Keratinocyte (primary cell): ENCODE results near the gene RELB. TPM values are rescaled to one million over a fixed set of nuclear protein-coding genes. Genes with fewer than 3 reads are reported as not detected.

ENCODE experiments used
- DNase-seq: peaks from one replicate; pipeline ENCODE4 v3.0.0-alpha.2; 2011; ENCODE audit warnings: low read depth, missing footprints, low spot score
- FAIRE-seq: peaks from 2 replicates; lab custom pipeline; 2011; peaks lifted over from hg19 to GRCh38; lab: Jason Lieb, UNC
- H2AFZ ChIP-seq: 2 replicates; pipeline ENCODE4 v1.6.0; 2012; ENCODE audit warnings: low read length, control low read depth, inconsistent platforms; ENCODE audit not compliant: control insufficient read depth
- H3K27ac ChIP-seq: 2 replicates; pipeline ENCODE4 v1.5.1; 2011; ENCODE audit warnings: low read length; ENCODE audit not compliant: control insufficient read depth, insufficient read depth
- H3K27me3 ChIP-seq: 3 replicates; pipeline ENCODE4 v1.6.0; 2011; ENCODE audit warnings: low read length; ENCODE audit not compliant: control insufficient read depth, insufficient read depth; ENCODE audit errors: extremely low read depth
- H3K36me3 ChIP-seq, 2 experiments: 2 replicates in 1 of 2; 3 replicates in 1 of 2; pipeline ENCODE4 v1.5.1; 2011; ENCODE audit warnings: low read length in 2 of 2, mild to moderate bottlenecking in 1 of 2; ENCODE audit not compliant: control insufficient read depth in 2 of 2, insufficient read depth in 2 of 2; ENCODE audit errors: extremely low read depth in 1 of 2
- H3K4me1 ChIP-seq: 3 replicates; pipeline ENCODE4 v1.5.1; 2011; ENCODE audit warnings: low read length; ENCODE audit not compliant: control insufficient read depth, insufficient read depth; ENCODE audit errors: extremely low read depth
- H3K4me2 ChIP-seq: 3 replicates; pipeline ENCODE4 v1.6.0; 2011; ENCODE audit warnings: low read depth, low read length; ENCODE audit not compliant: control insufficient read depth, insufficient read depth; ENCODE audit errors: extremely low read depth
- H3K4me3 ChIP-seq, 3 experiments: fragments of 200-600 bp in 1 of 3; sonication (generic) in 1 of 3; 2 replicates in 2 of 3; 3 replicates in 1 of 3; pipeline ENCODE4 v1.5.1; 2011 to 2016; ENCODE audit warnings: low read length in 3 of 3, mild to moderate bottlenecking in 3 of 3, control low read depth in 2 of 3, inconsistent platforms in 1 of 3, low read depth in 1 of 3, mixed read lengths in 1 of 3, mixed run types in 1 of 3, moderate library complexity in 1 of 3; ENCODE audit not compliant: control insufficient read depth in 2 of 3, insufficient read depth in 2 of 3; ENCODE audit errors: extremely low read depth in 1 of 3
- H3K79me2 ChIP-seq: 2 replicates; pipeline ENCODE4 v1.6.0; 2012; ENCODE audit warnings: low read length; ENCODE audit not compliant: control insufficient read depth, insufficient read depth
- H3K9ac ChIP-seq: 3 replicates; pipeline ENCODE4 v1.6.0; 2011; ENCODE audit warnings: low read length; ENCODE audit not compliant: control insufficient read depth, insufficient read depth; ENCODE audit errors: extremely low read depth
- H3K9me1 ChIP-seq: 3 replicates; pipeline ENCODE4 v1.6.0; 2011; ENCODE audit warnings: low read length; ENCODE audit not compliant: control insufficient read depth, insufficient read depth; ENCODE audit errors: extremely low read depth
- H3K9me3 ChIP-seq: 2 replicates; pipeline ENCODE4 v1.5.1; 2012; ENCODE audit warnings: low read depth, low read length; ENCODE audit not compliant: control insufficient read depth
- H4K20me1 ChIP-seq: 3 replicates; pipeline ENCODE4 v1.6.0; 2011; ENCODE audit warnings: low read length; ENCODE audit not compliant: control insufficient read depth, insufficient read depth; ENCODE audit errors: extremely low read depth
- EZH2 ChIP-seq: IDR thresholded peaks from one replicate; pipeline ENCODE4 v1.6.1; 2012; ENCODE audit warnings: inconsistent platforms, mild to moderate bottlenecking, low read length, moderate library complexity
- dilution Hi-C: fragments of 300-500 bp; cut with MboI; formaldehyde crosslinking; loops from one replicate; pipeline ENCODE4 v1.7.0; 2020; ENCODE audit warnings: low sequenced_read_pairs; ENCODE audit not compliant: extremely low pct_ligation_motif_present
- polyA plus RNA-seq, 5 experiments: library from polyadenylated mRNA; depleted of rRNA in 3 of 5; stranded (reverse) in 3 of 5; stranded (forward) in 1 of 5; unstranded in 1 of 5; fragments of >200 nt; gene quantifications; 1 replicate in 1 of 5; 2 replicates in 3 of 5; 3 replicates in 1 of 5; pipeline versions ENCODE4 v1.2.1 to v1.2.3, GENCODE V29; 2011 to 2012; ENCODE audit warnings: missing spikeins in 2 of 5, low read depth in 1 of 5, low replicate concordance in 1 of 5
- TF ChIP-seq, protein P1 (sequence below), 3 experiments: IDR thresholded peaks in 1 of 3; conservative IDR thresholded peaks in 1 of 3; optimal IDR thresholded peaks in 1 of 3; 2 replicates in 2 of 3; 3 replicates in 1 of 3; pipeline versions ENCODE3 to v1.5.1; 2011; ENCODE audit warnings: low read length in 3 of 3, mild to moderate bottlenecking in 3 of 3, moderate library complexity in 2 of 3, control low read depth in 1 of 3, inconsistent platforms in 1 of 3; ENCODE audit not compliant: insufficient read depth in 2 of 3; ENCODE audit errors: extremely low read depth in 1 of 3

RELB gene
- polyA plus RNA-seq, 1 donor (not counting 4 experiments of a cell fraction or from before 2014, with no cell fraction given), result 3.6 TPM

DNA sequence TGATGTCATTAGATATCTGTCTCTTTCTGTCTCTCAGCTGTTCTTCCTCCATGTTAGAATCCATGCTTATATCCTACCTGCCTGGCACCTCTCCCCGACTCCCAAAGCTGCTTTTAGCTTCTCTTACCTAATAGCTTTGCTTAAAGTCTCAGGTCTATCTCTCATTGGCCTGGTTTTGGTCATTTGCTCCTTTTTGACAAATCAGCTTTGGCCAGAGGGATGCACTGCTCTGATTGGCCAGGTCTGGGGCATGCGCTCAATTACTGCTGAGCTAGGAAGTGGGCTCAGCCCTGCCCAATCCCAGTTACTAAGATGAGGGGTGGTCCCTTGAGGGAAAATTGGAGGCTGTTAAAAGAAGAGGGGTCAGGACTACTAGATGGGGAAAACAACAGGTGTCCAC, 26.1 kb downstream of the RELB start:
- no peak overlapping the region for H2AFZ ChIP-seq
- DNase-seq (no peak), FAIRE-seq (no peak)
- H3K4me3 ChIP-seq, result no peak overlapping the region
- no peaks in the 10 kb centered on the region for H3K9me1 ChIP-seq
- H3K27me3 ChIP-seq, result no peaks in the 10 kb centered on the region
- no peaks in the 10 kb centered on the region for H3K9me3 ChIP-seq
- H3K79me2 ChIP-seq, result no peaks in the 10 kb centered on the region
- H3K4me1 ChIP-seq, result no peaks in the 10 kb centered on the region
- H3K27ac ChIP-seq, result no peak overlapping the region
- TF ChIP-seq, protein P1, sequence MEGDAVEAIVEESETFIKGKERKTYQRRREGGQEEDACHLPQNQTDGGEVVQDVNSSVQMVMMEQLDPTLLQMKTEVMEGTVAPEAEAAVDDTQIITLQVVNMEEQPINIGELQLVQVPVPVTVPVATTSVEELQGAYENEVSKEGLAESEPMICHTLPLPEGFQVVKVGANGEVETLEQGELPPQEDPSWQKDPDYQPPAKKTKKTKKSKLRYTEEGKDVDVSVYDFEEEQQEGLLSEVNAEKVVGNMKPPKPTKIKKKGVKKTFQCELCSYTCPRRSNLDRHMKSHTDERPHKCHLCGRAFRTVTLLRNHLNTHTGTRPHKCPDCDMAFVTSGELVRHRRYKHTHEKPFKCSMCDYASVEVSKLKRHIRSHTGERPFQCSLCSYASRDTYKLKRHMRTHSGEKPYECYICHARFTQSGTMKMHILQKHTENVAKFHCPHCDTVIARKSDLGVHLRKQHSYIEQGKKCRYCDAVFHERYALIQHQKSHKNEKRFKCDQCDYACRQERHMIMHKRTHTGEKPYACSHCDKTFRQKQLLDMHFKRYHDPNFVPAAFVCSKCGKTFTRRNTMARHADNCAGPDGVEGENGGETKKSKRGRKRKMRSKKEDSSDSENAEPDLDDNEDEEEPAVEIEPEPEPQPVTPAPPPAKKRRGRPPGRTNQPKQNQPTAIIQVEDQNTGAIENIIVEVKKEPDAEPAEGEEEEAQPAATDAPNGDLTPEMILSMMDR (optimal IDR thresholded peaks at IDR 0.05 in 1 of 3, IDR thresholded peaks at IDR 0.05 in 1 of 3, conservative IDR thresholded peaks at IDR 0.05 in 1 of 3; ENCODE audit: extremely low read depth in 1 of 3, insufficient read depth in 2 of 3, low read length in 3 of 3), result no peak
- no peak for TF ChIP-seq EZH2
- dilution Hi-C loops, result no loop called here
- peaks cover 4 to 12% of the 10 kb centered on the region in 2 experiments for H3K36me3 ChIP-seq
- H4K20me1 ChIP-seq, result no peaks in the 10 kb centered on the region
- H3K9ac ChIP-seq, result no peak overlapping the region
- no peak overlapping the region for H3K4me2 ChIP-seq

DNA sequence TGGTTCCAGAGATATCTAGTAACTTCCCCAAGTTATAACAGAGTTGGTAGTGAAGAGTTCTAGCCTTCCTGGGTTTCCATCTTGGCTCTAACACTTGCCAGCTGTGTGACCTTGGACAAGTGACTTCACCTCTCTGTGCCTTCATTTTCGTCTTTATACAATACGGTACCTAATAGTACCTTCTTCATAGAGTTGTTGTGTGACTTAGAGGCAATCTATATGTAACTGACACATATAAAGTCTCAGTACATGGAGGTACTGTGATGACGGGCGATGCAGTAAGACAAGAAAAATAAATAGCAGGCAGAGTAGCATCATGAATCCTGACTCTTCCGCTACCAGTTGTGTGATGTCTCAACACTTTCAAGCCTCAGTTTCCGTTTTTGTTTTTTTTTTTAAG, 29.6 kb downstream of the RELB start:
- Histone ChIP-seq H3K9me1 (no peaks in the 10 kb centered on the region), H3K4me2 (no peak overlapping the region), H3K4me3 (no peak overlapping the region), H4K20me1 (no peaks in the 10 kb centered on the region), H3K79me2 (no peaks in the 10 kb centered on the region), H2AFZ (no peak overlapping the region), H3K36me3 (peaks cover 9 to 10% of the 10 kb centered on the region in 2 experiments), H3K27ac (no peak overlapping the region), H3K27me3 (no peaks in the 10 kb centered on the region), H3K9me3 (no peaks in the 10 kb centered on the region), H3K4me1 (no peaks in the 10 kb centered on the region), H3K9ac (no peak overlapping the region)
- dilution Hi-C loops, result no loop called here
- TF ChIP-seq EZH2, result no peak
- TF ChIP-seq, protein P1 (optimal IDR thresholded peaks at IDR 0.05 in 1 of 3, IDR thresholded peaks at IDR 0.05 in 1 of 3, conservative IDR thresholded peaks at IDR 0.05 in 1 of 3; ENCODE audit: extremely low read depth in 1 of 3, insufficient read depth in 2 of 3, low read length in 3 of 3), result no peak
- FAIRE-seq, result no peak
- DNase-seq, result no peak
